HG03378 (cell line): ENCODE results near the gene FLNB.

Experiments
- ATAC-seq: cut with Tn5 transposase; IDR thresholded peaks from one replicate; pipeline ENCODE4 v1.9.1; 2021; ENCODE audit warnings: mild to moderate bottlenecking, moderate library complexity; ENCODE audit not compliant: unreplicated experiment

FLNB gene

GRCh38 chr3:58073301-58074108 lies 65.3 kb downstream of the FLNB start:
- ATAC-seq = no peak

- ATAC-seq = no peak
Observed at GRCh38 chr3:58074116-58074715, 66.0 kb downstream of the FLNB start.

- ATAC-seq = no peak
Observed at GRCh38 chr3:58074997-58075396, 66.8 kb downstream of the FLNB start.

- ATAC-seq = no peak
Observed at GRCh38 chr3:58077596-58078285, 69.5 kb downstream of the FLNB start.

- ATAC-seq = no peak
Observed at GRCh38 chr3:58078610-58079009, 70.4 kb downstream of the FLNB start.

DNA sequence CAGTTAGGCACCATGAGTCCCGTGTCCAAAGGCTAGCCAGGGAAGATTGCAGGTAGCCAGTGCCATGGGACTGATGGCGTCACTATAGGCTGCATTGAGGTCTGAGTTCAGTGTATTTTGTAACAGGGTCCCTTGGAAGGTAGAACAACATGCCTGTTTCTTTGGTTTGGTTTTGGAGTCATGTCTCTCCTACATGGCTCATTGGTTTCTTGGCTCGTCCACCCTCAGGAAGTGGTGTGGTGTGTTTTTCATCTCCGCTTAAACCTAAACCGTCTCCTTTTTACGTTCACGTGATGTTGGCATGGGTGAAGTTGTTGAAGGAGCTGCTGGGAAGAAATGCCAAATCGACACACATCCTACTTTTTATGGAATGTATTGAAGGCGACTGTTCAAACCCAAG lies 71.6 kb downstream of the FLNB start:
- no peak for ATAC-seq

GRCh38 chr3:58082047-58082446 lies 73.8 kb downstream of the FLNB start:
- no peak for ATAC-seq

GRCh38 chr3:58084166-58084565 lies 75.9 kb downstream of the FLNB start:
- ATAC-seq = no peak

- peak; percentile 87 for ATAC-seq
Observed at GRCh38 chr3:58084788-58085543, 76.7 kb downstream of the FLNB start.

DNA sequence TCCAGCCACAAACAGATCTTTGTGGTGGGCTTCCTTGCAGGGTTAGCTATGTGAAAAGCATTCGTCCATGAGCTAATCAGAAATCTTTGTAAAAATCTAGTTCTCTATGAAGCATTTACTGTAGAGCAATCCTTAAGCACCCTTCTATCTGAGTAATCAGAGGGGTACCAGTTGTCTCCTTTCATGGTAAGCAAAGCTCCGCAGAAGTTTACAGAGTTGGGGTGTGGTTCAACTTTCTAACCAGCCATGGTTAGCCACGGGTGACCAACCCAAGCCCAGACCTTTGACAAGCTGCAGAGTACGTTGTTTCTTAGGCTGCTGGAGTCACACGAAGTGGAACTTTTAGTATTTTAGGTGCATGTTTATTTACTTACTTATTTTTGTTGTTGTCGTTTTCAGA lies 77.4 kb downstream of the FLNB start:
- ATAC-seq = peak; percentile 29

- no peak for ATAC-seq
Observed at GRCh38 chr3:58088501-58088900, 80.3 kb downstream of the FLNB start.

- ATAC-seq = no peak
Observed at GRCh38 chr3:58090351-58090750, 82.1 kb downstream of the FLNB start.

- ATAC-seq = no peak
Observed at GRCh38 chr3:58092521-58092920, 84.3 kb downstream of the FLNB start.

- no peak for ATAC-seq
Observed at GRCh38 chr3:58093574-58094195, 85.5 kb downstream of the FLNB start.

DNA sequence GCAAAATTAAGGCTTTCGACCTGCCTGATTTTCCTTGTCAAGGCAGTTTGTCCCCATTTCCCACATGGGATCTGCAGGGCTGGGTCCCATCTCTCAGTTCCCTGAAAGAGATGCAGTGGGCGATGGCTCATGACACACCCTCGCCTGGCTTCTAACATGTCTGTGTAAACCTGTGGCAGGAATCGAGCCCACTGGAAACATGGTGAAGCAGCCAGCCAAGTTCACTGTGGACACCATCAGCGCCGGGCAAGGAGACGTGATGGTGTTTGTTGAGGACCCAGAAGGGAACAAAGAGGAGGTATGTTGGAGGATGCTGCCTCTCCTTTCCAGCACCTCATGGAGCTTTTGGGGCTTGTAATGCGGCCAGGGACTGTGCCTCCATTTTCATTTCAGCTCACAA lies 86.4 kb downstream of the FLNB start:
- no peak for ATAC-seq

- ATAC-seq = no peak
Observed at GRCh38 chr3:58095603-58096138, 87.4 kb downstream of the FLNB start.

DNA sequence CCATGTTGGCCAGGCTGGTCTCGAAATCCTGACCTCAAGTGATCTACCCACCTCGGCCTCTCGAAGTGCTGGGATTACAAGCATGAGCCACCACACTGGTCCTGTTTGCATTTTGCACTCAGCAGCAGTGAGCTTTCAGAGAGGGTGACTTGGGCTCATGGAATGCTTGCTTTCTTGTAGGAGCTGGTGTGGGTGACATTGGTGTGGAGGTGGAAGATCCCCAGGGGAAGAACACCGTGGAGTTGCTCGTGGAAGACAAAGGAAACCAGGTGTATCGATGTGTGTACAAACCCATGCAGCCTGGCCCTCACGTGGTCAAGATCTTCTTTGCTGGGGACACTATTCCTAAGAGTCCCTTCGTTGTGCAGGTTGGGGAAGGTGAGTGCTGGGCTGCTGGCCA lies 90.3 kb downstream of the FLNB start:
- ATAC-seq = no peak

GRCh38 chr3:58099865-58100264 lies 91.6 kb downstream of the FLNB start:
- ATAC-seq = no peak

DNA sequence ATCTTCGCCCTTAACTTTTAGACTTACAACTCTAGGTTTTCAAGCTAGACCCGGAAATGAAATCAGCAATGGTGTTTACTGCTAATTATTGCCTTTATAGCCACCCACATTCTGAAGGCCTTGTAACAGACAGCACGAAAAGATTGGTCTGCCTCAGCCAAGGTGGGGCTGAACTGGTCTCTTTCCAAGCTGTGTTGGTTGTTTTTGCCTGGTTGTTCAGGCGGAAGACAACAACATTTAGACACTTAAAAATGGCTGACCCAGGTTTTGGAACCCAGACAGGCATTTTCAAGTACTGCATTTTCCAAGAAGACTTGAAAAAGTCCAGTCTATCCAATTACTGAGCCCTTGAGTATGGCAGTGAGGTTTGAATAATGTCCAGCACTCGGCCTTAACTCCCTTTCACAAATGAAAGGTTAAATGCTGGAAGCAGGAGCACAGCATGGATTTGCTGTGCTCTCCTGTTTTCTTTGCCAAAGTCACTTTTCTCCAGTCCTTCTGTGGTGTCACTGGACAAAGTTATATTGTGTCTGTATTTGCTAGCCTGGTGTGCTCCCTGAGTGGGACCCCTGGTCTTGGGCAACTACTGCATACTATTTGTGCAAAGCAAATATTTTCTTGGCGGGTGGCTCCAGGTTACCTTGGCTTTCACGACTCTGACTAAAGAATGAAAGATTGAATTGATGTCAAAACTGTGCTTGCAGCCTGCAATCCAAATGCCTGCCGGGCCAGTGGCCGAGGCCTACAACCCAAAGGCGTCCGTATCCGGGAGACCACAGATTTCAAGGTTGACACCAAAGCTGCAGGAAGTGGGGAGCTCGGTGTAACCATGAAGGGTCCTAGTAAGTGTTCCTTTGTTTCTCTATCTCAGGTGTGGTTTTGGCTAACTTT lies 93.5 kb downstream of the FLNB start:
- ATAC-seq = no peak

GRCh38 chr3:58102390-58102750 lies 94.1 kb downstream of the FLNB start:
- no peak for ATAC-seq
